ENCODE data around the gene CTNND2.

DNA sequence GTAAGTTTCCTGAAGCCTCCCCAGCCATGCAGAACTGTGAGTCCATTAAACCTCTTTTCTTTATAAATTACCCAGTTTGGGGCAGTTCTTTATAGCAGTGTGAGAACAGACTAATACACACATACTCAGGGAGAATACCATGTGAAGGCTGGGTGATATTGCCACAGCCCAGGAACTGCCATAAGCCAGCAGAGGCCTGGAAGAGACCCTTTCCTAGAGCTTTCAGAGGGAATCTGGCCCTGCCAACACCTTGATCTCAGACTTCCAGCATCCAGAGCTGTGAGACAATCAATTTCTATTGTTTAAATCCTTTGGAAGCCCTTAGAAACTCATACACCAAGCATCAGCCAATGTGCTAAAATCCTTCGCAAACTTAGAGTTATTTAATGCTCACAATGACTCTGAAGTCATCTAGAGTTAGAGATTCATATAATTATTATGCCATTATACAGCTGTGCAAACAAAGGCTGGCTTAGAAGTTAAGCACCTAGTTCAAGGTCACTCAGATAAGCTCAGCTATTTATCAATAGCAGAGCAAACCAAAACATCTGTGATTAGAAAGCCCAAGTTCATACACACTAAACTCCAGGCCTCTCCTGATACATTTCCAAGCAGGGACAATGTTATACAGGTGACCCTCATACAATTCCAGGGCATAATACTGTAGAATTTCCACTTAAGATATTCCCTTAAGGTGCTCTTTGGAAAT is 611.4 kb downstream of the CTNND2 start:
- TF ChIP-seq ZZZ3 (IDR thresholded peaks at IDR 0.05) (no peak), NCOA4 (IDR thresholded peaks at IDR 0.05; ENCODE audit: partially characterized antibody) (no peak), NR2C2 (CRISPR knock-in tag; IDR thresholded peaks at IDR 0.05) (no peak), NR2C2 (tag; IDR thresholded peaks at IDR 0.05) (no peak), ZFX (CRISPR knock-in tag; IDR thresholded peaks at IDR 0.05) (no peak)
- TF ChIP-seq, protein P1, sequence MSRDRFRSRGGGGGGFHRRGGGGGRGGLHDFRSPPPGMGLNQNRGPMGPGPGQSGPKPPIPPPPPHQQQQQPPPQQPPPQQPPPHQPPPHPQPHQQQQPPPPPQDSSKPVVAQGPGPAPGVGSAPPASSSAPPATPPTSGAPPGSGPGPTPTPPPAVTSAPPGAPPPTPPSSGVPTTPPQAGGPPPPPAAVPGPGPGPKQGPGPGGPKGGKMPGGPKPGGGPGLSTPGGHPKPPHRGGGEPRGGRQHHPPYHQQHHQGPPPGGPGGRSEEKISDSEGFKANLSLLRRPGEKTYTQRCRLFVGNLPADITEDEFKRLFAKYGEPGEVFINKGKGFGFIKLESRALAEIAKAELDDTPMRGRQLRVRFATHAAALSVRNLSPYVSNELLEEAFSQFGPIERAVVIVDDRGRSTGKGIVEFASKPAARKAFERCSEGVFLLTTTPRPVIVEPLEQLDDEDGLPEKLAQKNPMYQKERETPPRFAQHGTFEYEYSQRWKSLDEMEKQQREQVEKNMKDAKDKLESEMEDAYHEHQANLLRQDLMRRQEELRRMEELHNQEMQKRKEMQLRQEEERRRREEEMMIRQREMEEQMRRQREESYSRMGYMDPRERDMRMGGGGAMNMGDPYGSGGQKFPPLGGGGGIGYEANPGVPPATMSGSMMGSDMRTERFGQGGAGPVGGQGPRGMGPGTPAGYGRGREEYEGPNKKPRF (IDR thresholded peaks at IDR 0.05; ENCODE audit: low read depth, low read length): no peak

Measured in K562 (cell line).